SH-SY5Y (cell line): ENCODE results near the gene GRAMD2B.

Experiments
- GATA2 ChIP-seq: IDR thresholded peaks from 2 replicates; pipeline ENCODE4 v1.6.1; 2011; ENCODE audit warnings: mild to moderate bottlenecking, low read depth, low read length
- GATA3 ChIP-seq: IDR thresholded peaks from 2 replicates; pipeline ENCODE4 v1.6.1; 2011; ENCODE audit warnings: low read depth, mild to moderate bottlenecking, low read length, moderate library complexity

DNA sequence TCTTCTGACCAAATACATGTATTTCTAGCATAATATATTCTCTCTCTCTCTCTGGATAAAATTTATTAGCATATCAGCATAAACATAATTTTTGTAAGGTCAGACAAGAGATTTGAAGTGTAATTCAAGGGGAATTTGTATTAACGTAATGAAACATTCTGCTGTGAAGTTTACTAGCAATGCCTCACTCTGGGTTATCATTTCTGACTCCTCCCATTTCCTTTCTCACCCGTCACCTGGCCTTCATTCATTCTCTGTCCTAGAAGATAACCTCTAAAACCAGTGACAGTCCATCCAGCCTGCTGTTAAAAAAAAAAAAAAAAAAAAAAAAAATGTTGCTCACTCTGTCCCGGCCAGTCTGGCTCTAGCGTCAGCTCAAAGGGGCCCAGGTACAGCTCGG lies 27.1 kb downstream of the GRAMD2B start:
- TF ChIP-seq GATA2 (no peak), GATA3 (no peak)
